GM12891 (cell line): Measurements from ENCODE around the gene KRT15.

Source experiments
- PAX5 ChIP-seq: IDR thresholded peaks from 2 replicates; pipeline ENCODE4 v1.6.1; 2011; ENCODE audit warnings: low read length, moderate library complexity, mild to moderate bottlenecking; ENCODE audit not compliant: insufficient read depth, severe bottlenecking
- POLR2A ChIP-seq: IDR thresholded peaks from 2 replicates; pipeline ENCODE4 v1.6.1; 2011; ENCODE audit warnings: low read depth, low read length, control low read depth
- POLR2AphosphoS5 ChIP-seq: IDR thresholded peaks from 2 replicates; pipeline ENCODE4 v1.6.1; 2011; ENCODE audit warnings: low read depth, low read length, control low read depth
- POU2F2 ChIP-seq: IDR thresholded peaks from 2 replicates; pipeline ENCODE4 v1.6.1; 2011; ENCODE audit warnings: low read depth, mild to moderate bottlenecking, control low read depth, low read length, moderate library complexity
- SPI1 ChIP-seq: IDR thresholded peaks from 2 replicates; pipeline ENCODE4 v1.6.1; 2011; ENCODE audit warnings: low read depth, low read length, control low read depth
- TAF1 ChIP-seq: IDR thresholded peaks from 2 replicates; pipeline ENCODE4 v1.6.1; 2011; ENCODE audit warnings: low read depth, low read length, control low read depth

DNA sequence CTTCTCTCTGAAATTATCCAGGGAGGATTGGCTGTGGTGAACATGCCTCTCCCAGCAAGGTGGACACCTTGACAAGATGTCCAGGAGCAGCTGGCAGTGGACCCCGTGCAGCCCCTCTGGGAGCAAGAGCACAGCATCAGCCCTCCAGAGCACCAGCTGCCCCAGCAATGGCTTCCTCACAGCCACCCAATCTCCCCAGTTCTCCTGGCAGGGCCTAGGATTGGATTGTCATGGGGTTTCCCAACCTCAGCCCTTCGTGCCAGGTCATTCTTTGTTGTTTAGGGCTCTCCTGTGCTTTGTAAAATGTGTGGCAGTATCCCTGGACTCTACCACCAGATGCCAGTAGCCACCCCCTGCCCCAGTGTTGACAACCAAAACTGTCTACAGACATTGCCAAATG, 27.2 kb downstream of the KRT15 start:
- TF ChIP-seq POLR2AphosphoS5 (no peak), POLR2A (no peak), TAF1 (no peak), PAX5 (no peak), SPI1 (no peak), POU2F2 (no peak)
